Hippocampal formation (tissue), 2 donors: ENCODE results near the gene UACA.
"Not testable (repeated sequence)": the region's sequence is repeated elsewhere in the genome, so short reads cannot be mapped to it uniquely, and the experiment has no call there.

Source experiments
- DNase-seq, 2 donors: peaks; one replicate each; lab custom pipeline; 2025; lab: John Stamatoyannopoulos, UW

The UACA gene

GRCh38 chr15:70757627-70758026 is 5.7 kb downstream of the UACA start:
- DNase-seq: no peak

GRCh38 chr15:70754862-70755261 is 8.5 kb downstream of the UACA start:
- DNase-seq: no peak

DNA sequence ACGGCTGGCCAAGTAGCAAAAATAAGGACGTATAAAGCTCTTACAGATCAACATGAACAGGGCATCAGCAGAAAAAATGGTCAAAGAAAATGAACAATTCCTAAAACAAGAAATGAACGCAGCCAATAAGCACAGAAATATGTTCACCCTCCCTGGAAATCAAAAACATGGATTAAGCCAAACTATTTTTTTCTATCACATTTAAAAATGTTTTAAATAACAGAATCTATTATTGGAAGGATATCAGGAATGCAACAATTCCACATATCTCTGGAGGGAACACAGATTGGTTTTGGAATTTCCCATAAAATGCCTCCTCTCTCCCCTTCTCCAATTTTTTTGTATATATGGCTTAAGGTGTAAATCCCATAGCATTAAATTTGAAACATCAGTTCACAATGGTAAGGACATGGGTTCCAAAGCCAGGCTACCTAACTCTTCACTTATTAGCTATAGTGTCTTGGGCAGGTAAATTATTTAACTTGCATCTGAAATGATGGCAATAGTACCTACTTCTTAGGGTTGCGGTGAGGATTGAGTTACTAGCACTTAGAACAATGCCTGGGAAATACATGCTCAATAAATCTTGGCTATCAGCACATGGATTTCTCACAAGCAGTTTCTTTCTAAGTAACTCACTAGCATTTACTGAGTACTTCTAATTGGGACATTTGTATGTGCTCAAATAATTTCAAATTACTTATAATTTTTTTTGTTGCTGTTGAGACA is 10.1 kb downstream of the UACA start:
- no peak for DNase-seq

DNA sequence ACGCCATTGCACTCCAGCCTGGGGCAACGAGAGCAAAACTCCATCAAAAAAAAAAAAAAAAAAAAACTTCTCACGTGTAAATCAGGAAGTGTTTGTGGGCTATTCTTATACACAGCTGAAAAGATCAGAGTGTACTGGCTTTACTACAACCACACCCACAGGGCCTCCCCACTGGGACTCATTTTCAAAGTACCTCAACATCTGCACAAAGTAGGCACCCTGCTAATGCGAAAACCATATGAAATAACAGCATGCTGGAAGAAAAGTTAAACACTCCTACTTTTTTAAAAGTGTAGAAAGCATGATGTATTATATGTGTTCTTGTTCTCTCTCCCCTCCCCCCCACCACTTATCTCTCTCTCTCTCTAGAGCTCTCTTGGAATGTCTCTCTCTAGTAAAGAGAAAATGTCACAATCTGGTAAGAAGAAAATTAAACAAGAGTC is 11.1 kb downstream of the UACA start:
- DNase-seq: no peak

- DNase-seq: no peak
Measured at GRCh38 chr15:70750203-70750869, 13.0 kb downstream of the UACA start.

DNA sequence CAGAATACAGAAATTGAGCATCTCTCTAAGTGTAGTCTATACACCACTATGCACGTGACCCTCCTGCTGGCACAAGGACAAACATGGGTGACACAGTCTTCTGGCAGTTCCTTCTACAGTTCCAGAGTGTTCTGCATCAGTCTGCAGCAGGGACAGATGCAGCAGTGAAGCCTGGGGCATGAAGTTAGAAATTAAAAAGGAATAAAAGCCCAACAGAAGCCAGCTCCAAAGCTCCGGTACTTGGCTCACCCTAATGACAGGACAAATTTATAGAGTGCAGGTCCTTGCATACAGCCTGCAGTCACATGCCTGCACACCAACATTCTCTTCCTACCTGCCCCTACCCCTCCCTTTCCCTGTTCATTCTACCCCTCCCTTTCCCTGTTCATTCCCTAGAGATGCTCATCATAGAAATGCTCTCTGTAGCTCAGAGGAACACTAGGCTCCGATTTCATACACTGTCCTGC is 15.0 kb downstream of the UACA start:
- DNase-seq: peak in 1 of 2 donors; percentile 25

- not testable (repeated sequence) for DNase-seq
Measured at GRCh38 chr15:70746598-70746997, 16.8 kb downstream of the UACA start.

DNA sequence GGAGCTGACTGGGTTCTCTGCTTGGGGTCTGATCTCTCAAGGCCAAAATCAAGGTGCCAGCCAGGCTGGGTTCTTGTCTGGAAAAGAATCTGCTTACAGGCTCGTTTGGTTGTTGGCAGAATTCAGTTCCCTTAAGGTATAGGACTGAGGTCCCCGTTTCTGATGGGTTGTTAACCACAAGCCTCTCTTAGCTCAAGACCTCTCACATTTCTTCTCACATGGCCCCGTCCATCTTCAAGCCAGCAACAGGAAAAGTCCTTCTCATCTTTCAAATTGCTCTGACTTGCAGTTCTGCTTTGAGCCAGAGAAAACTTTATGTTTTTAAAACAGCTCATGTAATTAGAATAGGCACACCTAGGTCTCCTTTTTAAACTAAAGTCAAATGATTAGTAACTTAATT is 20.4 kb downstream of the UACA start:
- no peak for DNase-seq

GRCh38 chr15:70741677-70742293 is 21.6 kb downstream of the UACA start:
- no peak for DNase-seq

GRCh38 chr15:70741107-70741531 is 22.2 kb downstream of the UACA start:
- no peak for DNase-seq

- DNase-seq: not testable (repeated sequence)
Measured at GRCh38 chr15:70735040-70735439, 28.3 kb downstream of the UACA start.

DNA sequence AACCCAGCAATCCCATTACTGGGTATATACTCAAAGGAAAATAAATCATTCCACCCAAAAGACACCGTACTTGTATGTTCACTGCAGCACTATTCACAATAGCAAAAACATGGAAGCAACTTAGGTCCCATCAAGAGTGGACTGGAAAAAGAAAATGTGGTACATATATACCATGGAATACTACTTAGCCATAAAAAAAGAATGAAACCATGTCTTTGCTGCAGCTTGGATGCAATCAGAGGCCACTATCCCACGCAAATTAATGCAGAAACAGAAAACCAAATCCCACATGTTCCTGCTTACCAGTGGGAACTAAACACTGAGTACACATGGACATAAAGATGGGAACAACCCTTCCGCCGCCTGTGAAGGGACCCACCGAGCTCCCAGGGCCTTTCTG is 34.2 kb downstream of the UACA start:
- no peak for DNase-seq

GRCh38 chr15:70726753-70727152 is 36.6 kb downstream of the UACA start:
- DNase-seq: no peak

DNA sequence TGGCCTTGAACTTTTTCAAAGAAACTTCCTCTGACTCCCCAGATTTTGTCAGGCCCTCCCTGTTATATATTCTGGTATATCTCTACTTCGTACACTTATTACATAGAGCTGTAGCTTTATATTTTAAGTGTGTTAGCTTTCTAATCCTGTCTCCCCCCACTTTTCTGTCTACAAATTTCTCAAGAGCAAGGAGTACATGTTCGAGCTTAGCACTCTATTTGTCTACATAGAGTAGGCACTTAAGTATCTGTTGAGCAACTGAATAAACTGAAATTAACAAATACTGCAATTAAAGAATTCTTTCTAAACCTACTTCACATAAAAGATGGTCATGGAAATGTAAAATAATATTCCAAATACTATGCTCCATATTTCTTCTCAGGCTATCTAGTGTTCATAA is 39.4 kb downstream of the UACA start:
- no peak for DNase-seq

DNA sequence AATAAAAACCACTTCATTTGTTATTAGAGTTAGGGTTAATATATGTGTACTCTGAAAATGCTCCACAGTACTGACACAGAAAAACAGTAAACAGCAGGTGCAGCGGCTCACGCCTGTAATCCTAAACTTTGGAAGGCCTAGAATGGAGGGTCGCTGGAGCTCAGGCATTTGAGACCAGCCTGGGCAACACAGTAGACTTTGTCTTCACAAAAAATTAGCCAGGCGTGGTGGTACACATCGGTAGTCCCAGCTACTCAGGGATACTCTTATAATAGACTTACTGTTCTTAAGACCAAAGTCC is 40.3 kb downstream of the UACA start:
- DNase-seq: no peak

DNA sequence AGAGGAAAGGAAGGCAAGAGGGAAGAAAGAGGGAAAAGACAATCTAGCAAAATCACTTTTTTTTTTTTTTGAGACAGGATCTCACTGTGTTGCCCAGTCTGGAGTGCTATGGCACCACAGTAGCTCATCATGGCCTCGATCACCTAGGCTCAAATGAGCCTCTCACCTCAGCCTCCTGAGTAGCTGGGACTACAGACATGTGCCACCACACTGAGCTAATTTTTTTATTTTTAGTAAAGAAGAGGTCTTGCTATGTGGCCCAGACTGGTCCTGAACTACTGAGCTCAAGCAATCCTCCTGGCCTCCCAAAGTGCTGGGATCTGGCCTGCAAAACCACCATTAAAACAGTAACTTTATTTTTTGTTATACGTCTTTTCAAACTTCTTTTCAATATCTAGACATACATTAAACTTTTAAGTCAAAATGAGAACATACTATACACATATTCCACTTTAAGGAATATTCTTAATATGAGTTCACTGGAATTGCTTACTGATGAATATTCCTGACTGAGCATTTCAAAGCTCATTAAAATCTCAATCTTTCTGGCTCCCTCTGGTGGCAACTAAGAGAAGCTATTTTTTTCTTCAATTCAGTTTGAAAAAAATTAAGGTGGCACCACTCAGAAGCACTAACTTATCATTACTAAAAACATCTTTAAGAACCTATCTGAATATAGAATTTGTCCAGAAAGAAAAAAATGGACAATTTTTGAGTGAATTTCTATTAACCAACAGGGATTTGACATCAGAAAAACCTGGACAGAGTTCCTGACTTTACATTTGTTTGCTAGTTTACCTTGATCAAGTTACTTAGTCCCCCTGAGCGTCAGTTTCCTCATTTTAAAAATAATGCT is 40.9 kb downstream of the UACA start:
- peak in 1 of 2 donors; percentile 45 for DNase-seq

- no peak for DNase-seq
Measured at GRCh38 chr15:70720228-70721016, 42.9 kb downstream of the UACA start.

DNA sequence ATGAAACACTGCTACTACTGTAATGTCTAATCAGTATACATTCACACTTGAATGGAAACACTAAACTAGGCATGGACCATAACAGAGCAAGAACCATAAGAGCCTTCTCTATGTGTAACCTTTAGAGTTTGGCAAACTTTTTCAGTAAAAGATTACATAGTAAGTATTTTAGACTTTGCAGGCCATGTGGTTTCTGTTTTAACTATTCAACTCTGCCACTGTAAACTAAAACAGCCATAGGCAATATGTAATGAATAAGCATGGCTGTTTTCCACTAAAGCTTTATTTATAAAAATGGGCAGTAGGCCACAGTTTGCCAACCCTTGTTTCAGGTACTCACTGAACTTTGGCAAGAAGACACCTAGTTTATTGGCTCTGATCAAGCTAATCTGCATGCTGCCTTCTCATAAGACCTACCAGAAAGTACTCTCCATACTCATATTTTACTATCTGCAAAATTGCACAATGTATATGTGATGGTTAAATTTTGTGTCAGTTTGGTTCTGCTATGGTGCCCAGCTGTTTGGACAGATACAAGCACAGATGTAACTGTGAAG is 46.0 kb downstream of the UACA start:
- no peak for DNase-seq

- DNase-seq: no peak
Measured at GRCh38 chr15:70715840-70716485, 47.4 kb downstream of the UACA start.

GRCh38 chr15:70714565-70714964 is 48.8 kb downstream of the UACA start:
- DNase-seq: no peak

DNA sequence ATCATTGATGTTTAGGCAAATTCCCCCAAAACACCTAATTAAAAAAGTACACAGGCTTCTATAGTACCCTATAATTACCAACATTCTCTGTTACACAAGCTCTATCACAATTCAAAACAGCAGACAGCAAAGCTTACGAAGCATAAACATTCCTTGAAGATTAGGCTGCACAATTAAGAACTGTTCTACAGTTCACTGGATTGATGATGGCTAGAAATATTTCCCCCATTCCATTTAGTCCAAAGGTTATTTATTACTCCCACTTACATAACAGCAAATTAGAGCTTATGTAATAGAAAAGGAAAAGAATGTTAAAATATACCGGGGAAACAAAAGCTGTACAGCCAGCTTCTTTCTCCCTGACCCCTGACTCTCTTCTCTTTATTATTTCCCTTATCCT is 49.3 kb downstream of the UACA start:
- no peak for DNase-seq
